GM04504 (cell line): Measurements from ENCODE around the gene ASMTL.

Experiments
- DNase-seq: peaks from one replicate; pipeline ENCODE4 v3.0.0-alpha.2; 2012; ENCODE audit warnings: low read depth

ASMTL gene

GRCh38 chrX:1403228-1403627, 49.5 kb downstream of the ASMTL start:
- DNase-seq: no peak

DNA sequence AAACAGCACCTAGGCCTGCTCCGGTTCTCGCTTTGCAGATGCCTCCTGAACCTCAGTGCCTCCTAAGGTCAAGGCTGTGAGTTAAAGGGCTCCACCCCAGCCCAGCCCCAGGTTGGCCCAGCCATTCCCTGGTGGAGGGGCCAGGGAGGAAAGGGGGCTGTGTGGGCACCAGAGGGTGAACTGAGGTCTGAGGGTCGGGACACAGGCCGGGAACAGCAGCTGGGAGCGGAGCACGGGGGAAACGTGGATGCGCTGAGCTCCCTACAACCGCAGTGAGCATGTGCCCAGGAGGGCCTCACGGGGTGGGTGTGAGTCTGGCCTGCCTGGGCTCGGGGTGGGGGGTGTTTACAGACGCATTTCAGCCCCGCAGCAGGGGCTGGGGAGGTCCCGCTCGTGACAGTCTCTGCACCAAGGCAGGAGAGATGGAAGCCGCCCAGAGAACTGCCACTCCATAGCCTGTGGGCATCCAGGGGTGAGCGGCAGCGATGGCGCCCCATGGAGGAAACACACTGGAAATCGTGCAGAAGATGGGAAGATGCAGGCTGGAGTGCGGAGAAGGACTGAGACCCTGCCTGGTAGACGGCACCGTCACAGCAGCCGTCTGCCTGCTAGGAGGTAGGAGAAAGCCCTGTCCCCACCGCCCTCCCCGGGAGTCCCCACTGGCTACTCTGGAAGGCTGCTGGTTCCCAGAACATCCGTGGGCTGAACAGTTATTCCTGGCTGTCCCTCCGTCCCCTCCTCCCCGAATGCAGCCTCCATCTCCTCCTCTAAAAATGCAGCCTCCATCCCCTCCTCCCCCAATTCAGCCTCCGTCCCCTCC, 50.9 kb downstream of the ASMTL start:
- DNase-seq: no peak

DNA sequence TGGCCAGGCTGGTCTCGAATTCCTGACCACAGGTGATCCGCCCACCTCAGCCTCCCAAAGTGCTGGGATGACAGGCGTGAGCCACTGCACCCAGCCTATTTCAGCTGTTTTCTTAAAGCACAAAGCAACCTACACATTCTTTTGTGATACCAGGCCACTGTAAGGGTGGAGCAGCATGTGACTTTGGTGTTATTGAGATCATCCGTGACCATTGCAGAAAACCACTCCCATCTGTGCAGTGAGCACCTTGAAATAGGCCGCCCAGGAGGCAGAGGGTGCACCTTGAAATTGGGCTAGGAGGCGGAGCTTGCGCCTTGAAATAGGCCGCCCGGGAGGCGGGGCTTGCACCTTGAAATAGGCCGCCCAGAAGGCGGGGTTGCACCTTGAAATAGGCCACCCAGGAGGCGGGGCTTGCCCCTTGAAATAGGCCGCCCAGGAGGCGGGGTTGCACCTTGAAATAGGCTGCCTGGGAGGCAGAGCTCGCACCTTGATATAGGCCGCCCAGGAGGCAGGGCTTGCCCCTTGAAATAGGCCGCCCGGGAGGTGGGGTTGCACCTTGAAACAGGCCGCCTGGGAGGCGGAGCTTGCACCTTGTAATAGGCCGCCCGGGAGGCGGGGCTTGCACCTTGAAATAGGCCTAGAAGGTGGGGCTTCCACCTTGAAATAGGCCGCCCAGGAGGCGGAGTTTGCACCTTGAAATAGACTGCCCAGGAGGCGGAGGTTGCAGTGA, 51.8 kb downstream of the ASMTL start:
- DNase-seq: no peak

GRCh38 chrX:1400049-1400448, 52.7 kb downstream of the ASMTL start:
- DNase-seq: no peak

GRCh38 chrX:1398431-1399340, 54.0 kb downstream of the ASMTL start:
- no peak for DNase-seq

DNA sequence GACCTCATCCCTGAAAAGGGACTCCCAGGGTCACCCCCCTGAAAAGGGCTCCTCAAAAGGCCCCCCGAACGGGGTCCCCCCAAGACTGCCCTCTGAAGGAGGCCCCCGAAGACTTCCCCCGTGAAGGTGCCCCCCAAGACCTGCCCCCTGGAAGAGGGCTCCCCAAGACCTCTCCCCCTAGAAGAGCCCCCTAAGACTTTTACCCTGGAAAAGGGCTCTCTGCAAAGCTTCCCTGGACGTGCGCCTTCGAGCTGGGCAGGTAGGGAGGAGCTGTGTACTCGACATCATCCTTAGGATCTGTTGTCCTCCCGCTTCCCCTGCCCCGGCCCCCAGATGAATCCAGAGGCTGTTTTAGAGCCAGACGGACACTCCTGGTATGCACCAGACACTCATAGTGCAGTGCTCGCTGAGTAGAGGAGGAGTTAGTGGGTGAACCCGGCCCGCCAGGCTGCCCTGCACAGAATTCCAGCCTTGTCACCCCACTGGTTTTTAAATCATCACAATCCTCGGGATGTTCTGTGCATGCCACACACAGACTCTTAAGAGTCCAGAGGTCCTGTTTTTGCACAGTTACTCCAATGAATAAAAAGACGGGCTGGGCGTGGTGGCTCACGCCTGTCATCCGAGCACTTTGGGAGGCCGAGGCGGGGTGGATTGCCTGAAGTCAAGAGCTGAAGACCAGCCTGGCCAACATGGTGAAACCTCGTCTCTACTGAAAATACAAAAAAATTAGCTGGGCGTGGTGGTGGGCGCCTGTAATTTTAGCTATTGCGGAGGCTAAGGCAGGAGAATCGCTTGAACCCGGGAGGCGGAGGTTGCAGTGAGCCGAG, 55.1 kb downstream of the ASMTL start:
- DNase-seq: no peak

GRCh38 chrX:1397001-1397400, 55.7 kb downstream of the ASMTL start:
- DNase-seq: no peak

- DNase-seq: no peak
Measured at GRCh38 chrX:1395646-1396216, 57.0 kb downstream of the ASMTL start.

DNA sequence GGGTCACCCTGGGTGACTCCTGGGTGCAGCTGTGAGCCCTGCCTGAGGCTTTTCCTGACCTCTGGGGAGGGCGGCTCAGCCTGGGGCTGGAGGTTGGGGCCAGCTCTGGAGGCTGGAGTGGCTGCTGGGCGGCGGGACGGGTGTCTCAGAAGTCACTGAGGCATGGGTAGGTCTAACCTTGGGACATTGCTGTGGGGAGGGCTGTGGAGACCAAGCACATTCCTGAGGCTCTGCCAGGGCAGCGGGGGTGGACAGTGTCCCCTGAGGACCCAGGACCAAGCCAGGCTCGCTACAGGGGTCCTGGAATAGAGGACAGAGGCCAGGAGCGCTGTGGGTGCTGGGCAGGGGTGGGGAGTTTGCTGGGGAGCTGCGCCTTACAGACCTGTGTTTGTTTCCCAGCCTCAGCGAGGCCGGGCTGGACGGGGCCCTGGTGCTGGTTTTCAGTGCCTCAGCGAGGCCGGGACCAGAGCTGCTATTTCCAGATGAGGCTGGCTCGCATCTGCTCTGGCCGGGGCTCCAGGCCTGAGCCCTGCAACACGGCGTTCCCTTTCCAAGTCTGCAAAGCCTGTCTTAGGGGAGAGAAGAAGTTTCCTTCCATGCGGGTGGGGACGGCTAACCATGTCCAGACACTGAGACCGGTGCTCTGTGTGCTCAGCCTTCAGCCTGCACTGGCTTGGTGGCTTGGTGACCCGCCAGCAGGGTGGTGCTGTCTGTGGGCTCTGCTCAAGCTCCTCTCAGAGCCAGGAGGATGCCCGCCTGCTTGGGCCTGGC, 57.8 kb downstream of the ASMTL start:
- DNase-seq: no peak

- no peak for DNase-seq
Measured at GRCh38 chrX:1393871-1394615, 58.7 kb downstream of the ASMTL start.

DNA sequence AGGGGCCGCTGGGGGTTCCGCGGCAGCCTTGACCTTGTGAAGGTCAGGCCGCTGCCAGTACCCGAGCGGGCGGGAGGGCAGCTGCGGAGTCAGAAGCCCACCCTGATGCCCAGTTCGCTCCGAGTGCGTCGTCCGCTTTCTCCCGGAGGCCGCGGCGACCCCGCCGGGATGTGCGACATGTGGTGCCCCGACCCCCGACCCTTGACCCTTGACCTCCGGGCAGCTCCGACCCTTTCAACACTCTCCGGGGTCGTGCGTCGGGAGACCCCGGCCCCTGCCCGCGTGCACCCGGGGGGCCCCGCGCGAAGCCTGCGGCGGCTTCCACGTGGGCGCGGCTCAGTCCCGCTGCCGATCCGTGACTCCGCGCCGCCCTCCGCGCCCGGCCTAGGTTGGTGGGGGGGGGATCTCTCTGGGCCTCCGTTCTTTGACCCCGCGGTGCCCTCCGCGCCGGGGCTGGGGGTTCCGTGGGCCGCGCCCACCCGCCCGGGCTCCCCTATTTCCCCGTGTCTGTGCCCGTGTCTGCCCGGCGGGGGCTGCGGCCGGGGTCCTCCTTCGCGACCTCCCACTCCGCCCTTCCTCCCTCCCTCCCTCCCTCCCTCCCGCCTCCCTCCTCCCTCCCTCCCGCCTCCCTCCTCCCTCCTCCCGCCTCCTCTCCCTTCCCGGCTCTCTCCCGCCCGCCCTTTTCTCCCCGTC, 60.2 kb downstream of the ASMTL start:
- DNase-seq: peak; percentile 23

DNA sequence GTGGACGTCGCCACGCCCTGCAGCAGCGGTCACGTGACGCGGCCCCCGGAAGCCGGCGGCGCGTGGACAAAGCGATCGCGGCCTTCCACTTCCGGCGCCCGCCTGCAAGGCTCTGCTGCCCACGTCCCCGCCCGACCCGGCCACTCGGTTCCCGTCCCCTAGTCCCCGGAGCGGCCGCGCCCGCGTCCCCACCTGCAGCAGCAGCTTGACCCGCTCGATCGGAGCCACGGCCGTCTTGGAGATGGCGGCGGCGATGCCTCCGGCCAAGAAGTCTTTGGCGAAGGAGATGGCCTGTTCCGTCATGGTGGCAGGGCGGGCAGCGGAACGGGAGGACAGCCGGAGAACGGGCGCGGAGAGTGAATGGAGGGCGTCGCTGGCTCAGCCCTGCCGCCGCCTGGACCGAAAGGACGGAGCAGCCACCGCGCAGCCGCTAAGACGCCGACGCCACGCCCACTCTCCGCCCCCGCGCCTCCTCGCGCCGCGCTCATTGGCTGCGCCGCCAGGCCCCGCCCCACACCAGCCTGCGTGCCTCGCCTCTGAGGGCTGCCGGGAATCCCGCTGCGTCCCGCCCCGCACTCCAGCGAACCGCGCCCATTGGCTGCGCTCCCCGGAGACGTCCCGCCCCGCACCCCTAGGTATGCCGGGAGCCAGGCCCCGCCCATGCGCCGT, 60.9 kb downstream of the ASMTL start, which contains the start of gene SLC25A6:
TSS of gene SLC25A6 (minus strand) at position 407 of the 669 bp plus-strand sequence. CDS start at position 303, 104 bp downstream.
- DNase-seq: peak; percentile 93

DNA sequence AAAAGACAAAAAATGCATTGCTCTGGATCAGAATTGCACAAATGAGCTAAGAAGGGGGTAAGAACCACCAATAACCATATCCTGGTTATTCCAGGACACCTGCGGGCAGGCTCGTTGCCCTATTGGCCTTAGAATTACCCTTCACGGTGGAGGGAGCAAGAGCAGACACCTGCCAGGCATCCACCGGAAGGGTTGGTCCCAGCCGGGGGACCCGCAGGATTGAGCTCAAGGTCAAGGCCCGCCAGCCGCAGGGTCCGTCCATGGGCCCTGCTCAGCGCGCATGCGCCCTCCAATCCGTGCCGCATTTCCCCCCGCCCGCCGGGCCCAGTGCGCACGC, 61.4 kb downstream of the ASMTL start:
- no peak for DNase-seq

GRCh38 chrX:1390621-1391369, 61.9 kb downstream of the ASMTL start:
- no peak for DNase-seq

DNA sequence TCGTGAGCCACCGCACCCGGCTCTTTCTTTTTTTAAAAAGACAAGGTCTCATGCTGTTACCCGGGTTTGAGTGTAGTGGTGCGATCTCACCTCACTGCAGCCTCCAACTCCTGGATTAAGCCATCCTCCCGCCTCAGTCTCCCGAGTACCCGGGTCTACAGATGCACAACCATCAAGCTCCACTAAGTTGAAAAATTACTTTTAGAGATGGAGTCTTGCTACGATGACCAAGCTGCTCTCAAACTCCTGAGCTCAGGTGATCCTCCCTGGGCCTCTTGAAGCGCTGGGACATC, 62.8 kb downstream of the ASMTL start:
- no peak for DNase-seq

GRCh38 chrX:1389181-1389992, 63.3 kb downstream of the ASMTL start:
- no peak for DNase-seq

- no peak for DNase-seq
Measured at GRCh38 chrX:1388651-1389050, 64.1 kb downstream of the ASMTL start.
